Gastroesophageal sphincter (tissue), 4 donors: ENCODE measurements around the gene NEK6. TPM values are rescaled to one million over a fixed set of nuclear protein-coding genes. Genes with fewer than 3 reads are reported as not detected.
A peak's percentile ranks its signal among the peaks of the same experiment; 100 is the strongest.

Experiments used
- ATAC-seq: fragments of 150-250 bp; one replicate; pipeline ENCODE4 v1.9.1; 2016; ENCODE audit warnings: mild to moderate bottlenecking, moderate library complexity
- H3K27ac ChIP-seq, 4 donors: fragments of 200-600 bp; sonication (generic) in 3 of 4; 1 replicate in 3 of 4; 2 replicates in 1 of 4; pipeline ENCODE4 v1.5.1; 2016 to 2019
- H3K27me3 ChIP-seq: fragments of 200-600 bp; sonication (generic); one replicate; pipeline ENCODE4 v1.5.1; 2019
- H3K36me3 ChIP-seq, 2 donors: fragments of 200-600 bp; sonication (generic); one replicate each; pipeline ENCODE4 v1.5.1; 2019; ENCODE audit warnings: control low read depth in 1 of 2
- H3K4me1 ChIP-seq, 3 donors: fragments of 200-600 bp; sonication (generic); 1 replicate in 2 of 3; 2 replicates in 1 of 3; pipeline ENCODE4 v1.5.1; 2016 to 2019; ENCODE audit warnings: control low read depth in 2 of 3
- H3K4me3 ChIP-seq, 2 donors: fragments of 200-600 bp; sonication (generic); one replicate each; pipeline ENCODE4 v1.5.1; 2019; ENCODE audit warnings: mild to moderate bottlenecking in 1 of 2, moderate library complexity in 1 of 2
- H3K9me3 ChIP-seq, 3 donors: fragments of 200-600 bp; sonication (generic); one replicate each; pipeline ENCODE4 v1.5.1; 2017 to 2019; ENCODE audit warnings: control low read depth in 2 of 3
- CTCF ChIP-seq, 4 experiments: fragments of 200-600 bp in 2 of 4; fragments of 450-650 bp in 2 of 4; sonication (generic) in 1 of 4; IDR thresholded peaks; one replicate each; pipeline ENCODE4 v1.5.1; 2017 to 2019; ENCODE audit warnings: antibody characterized with exemption in 4 of 4, mild to moderate bottlenecking in 2 of 4, moderate library complexity in 2 of 4
- EP300 ChIP-seq: sonication (generic); formaldehyde crosslinking; IDR thresholded peaks from one replicate; pipeline ENCODE4 v1.6.1; 2017; ENCODE audit warnings: antibody characterized with exemption, mild to moderate bottlenecking
- POLR2A ChIP-seq, 2 donors: fragments of 450-650 bp; IDR thresholded peaks; one replicate each; pipeline ENCODE4 v1.6.1; 2017; ENCODE audit warnings: antibody characterized with exemption in 2 of 2, mild to moderate bottlenecking in 2 of 2, moderate library complexity in 1 of 2
- POLR2AphosphoS5 ChIP-seq: sonication (generic); formaldehyde crosslinking; IDR thresholded peaks from one replicate; pipeline ENCODE4 v1.6.1; 2017; ENCODE audit warnings: antibody characterized with exemption
- WGBS, 2 donors: methylation state at CpG; one replicate each; pipeline ENCODE4 v1.1.5; 2018; ENCODE audit warnings: low coverage in 1 of 2; 5-methylcytosine and 5-hydroxymethylcytosine counted together
- total RNA-seq, 4 donors: library from RNA; depleted of rRNA; stranded (reverse); fragments of >200 nt; gene quantifications; one replicate each; pipeline ENCODE4 v1.1.0, GENCODE V29; 2016

NEK6 gene
- total RNA-seq, 4 donors from 2014 or later: 13.2 to 31.7 (median 19.3) TPM

- peak; percentile 43 for ATAC-seq
- no peaks in the 10 kb centered on the region for H3K9me3 ChIP-seq
- no peaks in the 10 kb centered on the region for H3K36me3 ChIP-seq
- H3K27me3 ChIP-seq: no peaks in the 10 kb centered on the region
- 70 to 84% methylated on average over 12 to 15 of the region's 21 CpGs for WGBS, 2 donors
- no peak for TF ChIP-seq EP300
- TF ChIP-seq POLR2AphosphoS5: peak; percentile 87
- TF ChIP-seq POLR2A (IDR thresholded peaks at IDR 0.05): no peak
- peak overlapping the region; percentile 22 to 89 (median 68) for H3K27ac ChIP-seq
- H3K4me1 ChIP-seq: peaks cover 0 to 95% (median 25%) of the 10 kb centered on the region in 3 donors
- H3K4me3 ChIP-seq: peak overlapping the region in 1 of 2 donors; percentile 3
These were observed 15.8 kb downstream of the NEK6 start for GRCh38 chr9:124273427-124274160.

GRCh38 chr9:124274226-124274625 lies 16.5 kb downstream of the NEK6 start:
- Histone ChIP-seq H3K27ac (peak overlapping the region in 3 of 4 donors; percentile 35 to 89 (median 78)), H3K4me1 (peaks cover 0 to 96% (median 25%) of the 10 kb centered on the region in 3 donors), H3K27me3 (no peaks in the 10 kb centered on the region), H3K4me3 (no peak overlapping the region), H3K9me3 (no peaks in the 10 kb centered on the region), H3K36me3 (no peaks in the 10 kb centered on the region)
- TF ChIP-seq EP300 (no peak), POLR2A (IDR thresholded peaks at IDR 0.05) (no peak), POLR2AphosphoS5 (no peak), CTCF (IDR thresholded peaks at IDR 0.05) (no peak)
- ATAC-seq: no peak
- no CpG with 5 or more reads among the region's 6 CpGs for WGBS, 2 donors

GRCh38 chr9:124274738-124275137 lies 17.0 kb downstream of the NEK6 start:
- Histone ChIP-seq H3K27ac (peak overlapping the region in 2 of 4 donors; percentile 78 to 89), H3K4me1 (peaks cover 0 to 96% (median 30%) of the 10 kb centered on the region in 3 donors), H3K4me3 (no peak overlapping the region), H3K36me3 (no peaks in the 10 kb centered on the region), H3K9me3 (no peaks in the 10 kb centered on the region), H3K27me3 (no peaks in the 10 kb centered on the region)
- no peak for ATAC-seq
- TF ChIP-seq POLR2AphosphoS5 (no peak), POLR2A (IDR thresholded peaks at IDR 0.05) (no peak), CTCF (IDR thresholded peaks at IDR 0.05) (no peak), EP300 (no peak)
- WGBS, 2 donors: 86 to 90% methylated on average over 5 to 7 of the region's 7 CpGs

- ATAC-seq: no peak
- TF ChIP-seq CTCF (IDR thresholded peaks at IDR 0.05) (no peak), EP300 (no peak), POLR2AphosphoS5 (no peak), POLR2A (IDR thresholded peaks at IDR 0.05) (no peak)
- 73 to 79% methylated on average over 10 to 14 of the region's 17 CpGs for WGBS, 2 donors
- peak overlapping the region in 2 of 4 donors; percentile 0 to 89 for H3K27ac ChIP-seq
- no peaks in the 10 kb centered on the region for H3K27me3 ChIP-seq
- H3K9me3 ChIP-seq: no peaks in the 10 kb centered on the region
- H3K4me3 ChIP-seq: no peak overlapping the region
- no peaks in the 10 kb centered on the region for H3K36me3 ChIP-seq
- H3K4me1 ChIP-seq: peaks cover 0 to 96% (median 31%) of the 10 kb centered on the region in 3 donors
These were observed 19.7 kb downstream of the NEK6 start for GRCh38 chr9:124277420-124277819.

GRCh38 chr9:124278054-124278540 lies 20.3 kb downstream of the NEK6 start:
- no peaks in the 10 kb centered on the region for H3K9me3 ChIP-seq
- H3K27me3 ChIP-seq: no peaks in the 10 kb centered on the region
- H3K27ac ChIP-seq: peak overlapping the region in 2 of 4 donors; percentile 86 to 89
- ATAC-seq: no peak
- TF ChIP-seq POLR2A (IDR thresholded peaks at IDR 0.05) (no peak), CTCF (IDR thresholded peaks at IDR 0.05) (no peak), EP300 (no peak), POLR2AphosphoS5 (no peak)
- 93 to 97% methylated on average over 4 to 8 of the region's 18 CpGs for WGBS, 2 donors
- peaks cover 0 to 96% (median 37%) of the 10 kb centered on the region in 3 donors for H3K4me1 ChIP-seq
- H3K4me3 ChIP-seq: no peak overlapping the region
- no peaks in the 10 kb centered on the region for H3K36me3 ChIP-seq
